GM21529 (cell line): Measurements from ENCODE around the gene CPNE8.

ENCODE experiments used
- ATAC-seq: cut with Tn5 transposase; IDR thresholded peaks from one replicate; pipeline ENCODE4 v1.9.1; 2021; ENCODE audit not compliant: unreplicated experiment

Gene CPNE8

DNA sequence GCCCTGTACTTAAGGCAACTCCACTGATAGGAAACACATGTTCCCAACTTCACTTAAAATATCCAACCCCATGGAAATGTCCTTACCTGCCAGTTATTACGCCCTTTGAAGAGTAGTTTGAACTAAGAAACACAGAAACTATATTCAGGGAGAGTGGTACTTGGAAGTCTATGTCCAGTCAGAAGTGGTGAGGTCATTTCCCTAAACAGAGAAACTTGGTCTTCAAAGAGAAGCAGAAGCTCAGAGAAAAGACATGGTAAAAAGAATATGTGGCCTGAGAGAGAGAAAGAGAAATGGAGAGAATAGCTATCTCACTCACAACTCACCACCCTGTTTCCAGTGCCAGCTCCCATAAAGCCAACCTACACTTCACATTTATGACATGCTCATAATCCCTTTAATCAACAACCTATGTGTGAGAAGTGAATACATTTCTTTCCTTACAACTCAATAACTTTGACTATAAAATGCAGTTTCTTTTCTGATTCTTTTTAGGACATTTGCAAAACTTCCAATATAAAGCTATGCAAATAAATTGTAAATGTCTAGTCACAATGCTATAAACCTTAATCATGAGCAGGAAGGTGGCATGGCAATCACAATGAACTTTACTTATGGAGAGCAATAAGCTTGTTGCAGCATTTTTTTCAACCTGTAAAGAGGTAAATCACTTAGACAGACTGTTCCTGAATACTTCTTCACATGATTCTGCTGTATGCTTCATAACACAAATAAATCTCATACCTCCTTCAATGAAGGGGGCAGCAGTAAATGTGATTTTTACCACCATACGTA is 67.1 kb downstream of the CPNE8 start:
- ATAC-seq, result no peak

DNA sequence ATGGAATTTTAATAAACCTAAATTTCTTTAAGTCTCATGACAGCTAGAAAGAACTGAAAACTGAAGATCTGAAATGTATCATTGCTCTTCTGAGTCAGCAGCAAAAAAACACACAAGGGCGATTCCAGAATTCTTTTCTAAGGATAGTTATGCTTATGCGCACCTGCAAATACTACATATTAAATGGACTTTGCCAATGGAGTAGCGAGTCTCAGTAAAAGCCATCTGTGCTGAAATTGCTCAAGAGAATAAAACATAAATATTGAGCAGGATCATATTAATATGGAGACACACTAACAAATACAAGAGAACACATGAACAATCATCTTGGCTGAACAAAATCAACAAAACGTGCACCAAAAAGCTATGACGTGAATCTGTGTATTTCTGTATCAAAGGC is 73.7 kb downstream of the CPNE8 start:
- no peak for ATAC-seq

DNA sequence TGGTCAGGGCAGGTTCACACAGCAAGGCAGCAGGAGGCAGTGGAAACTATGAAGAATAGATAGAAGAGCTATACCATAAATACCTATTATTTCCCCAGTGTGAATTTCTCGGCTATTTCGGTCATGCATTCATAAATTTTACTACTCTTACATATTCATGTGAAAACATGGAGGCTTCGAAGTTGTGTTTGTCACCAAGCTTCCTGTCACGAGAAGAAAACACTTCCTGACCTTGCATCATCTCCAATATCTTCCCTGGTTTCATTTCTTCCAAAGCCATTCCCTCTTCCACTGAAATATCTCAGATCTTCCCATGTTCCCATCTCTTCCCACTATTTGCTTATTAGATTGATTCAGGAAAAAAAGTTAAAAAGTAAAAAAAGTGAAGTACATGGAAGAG is 80.4 kb downstream of the CPNE8 start:
- ATAC-seq, result no peak

DNA sequence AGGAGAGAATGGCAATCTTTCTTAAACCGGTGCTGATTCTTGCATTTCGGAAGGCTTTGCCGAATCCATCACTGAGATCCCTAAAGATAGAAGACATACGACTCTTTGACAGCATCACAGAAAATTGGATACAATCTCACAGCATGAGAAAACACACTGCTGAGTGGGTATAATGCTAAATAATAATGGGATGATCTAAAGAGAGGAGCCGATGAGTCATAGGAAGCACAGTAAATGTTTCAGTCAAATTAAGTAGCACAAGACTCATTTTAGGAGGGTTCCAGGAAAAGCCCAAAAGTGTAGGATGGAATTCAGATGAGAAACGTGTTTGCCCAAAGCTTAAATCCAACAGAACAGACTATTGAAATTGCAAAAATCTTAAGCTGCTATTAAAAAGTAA is 81.7 kb downstream of the CPNE8 start:
- no peak for ATAC-seq

DNA sequence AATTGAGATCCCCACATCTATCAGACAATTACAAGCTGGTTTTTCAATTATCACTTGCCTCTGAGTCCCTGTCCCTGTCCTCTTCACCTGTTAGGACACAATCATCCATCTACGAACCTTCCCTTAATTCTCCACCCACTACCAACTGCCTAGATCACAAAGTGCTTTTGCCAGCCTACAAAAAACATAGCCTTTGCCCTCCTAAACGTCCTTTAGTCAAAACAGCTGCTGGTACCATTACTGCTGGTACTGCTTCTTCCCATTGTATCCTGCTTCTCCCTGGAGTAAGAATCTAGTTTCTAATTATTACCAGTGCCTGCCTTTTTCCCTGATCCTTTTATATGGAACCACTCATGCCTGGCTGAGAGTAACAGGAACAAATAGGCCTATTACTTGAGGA is 82.1 kb downstream of the CPNE8 start:
- no peak for ATAC-seq

DNA sequence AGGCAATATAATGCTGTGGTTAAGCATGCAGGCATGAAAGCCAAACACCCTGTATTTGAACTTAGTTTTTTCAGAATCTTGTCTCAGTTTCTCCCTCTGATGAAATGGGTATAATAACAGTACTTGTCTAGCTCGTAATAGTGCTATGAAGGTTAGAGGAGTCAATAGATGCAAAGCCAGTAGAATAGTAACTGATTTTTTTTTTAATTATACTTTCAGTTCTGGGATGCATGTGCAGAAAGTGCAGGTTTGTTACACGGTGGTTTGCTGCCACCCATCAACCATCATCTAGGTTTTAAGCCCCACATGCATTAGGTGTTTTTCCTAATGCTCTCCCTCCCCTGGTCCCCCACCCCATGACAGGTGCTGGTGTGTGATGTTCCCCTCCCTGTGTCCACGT is 87.4 kb downstream of the CPNE8 start:
- ATAC-seq, result no peak

DNA sequence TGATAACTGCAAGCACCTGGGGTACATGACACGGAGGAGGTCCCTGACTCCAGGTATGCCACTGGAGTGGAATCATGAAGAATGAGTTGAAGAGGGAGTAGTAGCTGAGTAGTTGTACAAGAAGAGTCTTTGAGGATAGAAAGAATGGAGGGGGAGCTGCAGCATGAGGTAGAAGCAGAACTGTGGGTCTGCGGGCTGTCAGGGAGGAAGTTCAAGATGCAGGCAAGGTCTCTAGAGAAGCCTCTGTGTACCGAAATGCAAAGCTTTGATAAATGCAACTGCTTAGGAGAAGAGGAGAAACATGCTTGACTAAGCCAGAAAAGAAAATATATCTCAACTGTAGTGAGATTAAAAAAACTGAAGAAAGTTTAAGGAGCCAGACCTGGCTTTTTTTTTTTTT is 91.5 kb downstream of the CPNE8 start:
- ATAC-seq, result no peak

DNA sequence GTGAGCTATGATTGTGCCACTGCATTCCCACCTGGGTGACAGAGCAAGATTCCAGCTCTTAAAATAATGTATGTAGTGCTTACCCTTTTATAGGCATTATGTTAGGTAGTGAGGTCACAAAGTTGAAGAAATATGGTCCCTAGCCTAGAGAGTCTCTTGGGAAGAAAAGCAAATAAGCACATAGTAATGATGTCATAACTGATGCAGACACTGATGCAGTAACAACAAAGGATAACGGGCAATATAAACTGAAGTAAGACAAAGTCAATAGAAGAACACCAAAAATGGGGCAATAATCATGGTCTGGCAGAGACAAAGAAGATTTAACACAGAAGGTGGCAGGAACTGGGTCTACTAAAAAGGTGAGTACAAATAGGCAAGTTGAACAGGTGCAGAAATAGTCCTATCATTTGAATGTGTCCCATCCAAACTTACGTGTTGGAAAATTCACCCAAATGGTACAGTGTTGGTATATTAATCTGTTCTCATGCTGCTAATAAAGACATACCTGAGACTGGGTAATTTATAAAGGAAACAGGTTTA is 93.5 kb downstream of the CPNE8 start:
- ATAC-seq, result no peak

DNA sequence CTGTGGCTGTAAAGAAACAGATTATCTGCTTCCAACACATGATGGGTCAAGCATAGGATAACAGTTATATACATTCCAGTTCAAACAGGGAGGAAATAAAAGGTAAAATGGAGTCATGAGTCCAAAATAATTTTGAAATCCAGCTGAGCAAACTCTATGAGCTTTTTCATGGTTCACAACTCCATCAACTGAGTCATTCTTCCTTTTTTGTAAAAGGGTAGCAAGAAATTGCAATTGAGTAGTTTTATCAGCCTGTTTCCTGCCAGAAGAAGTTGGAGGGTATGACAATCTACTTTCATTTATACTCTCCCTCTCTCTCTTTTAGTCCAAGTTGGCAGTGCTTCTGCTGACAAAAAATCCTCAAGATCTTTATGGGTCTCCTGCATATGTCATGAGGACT is 95.6 kb downstream of the CPNE8 start:
- no peak for ATAC-seq

DNA sequence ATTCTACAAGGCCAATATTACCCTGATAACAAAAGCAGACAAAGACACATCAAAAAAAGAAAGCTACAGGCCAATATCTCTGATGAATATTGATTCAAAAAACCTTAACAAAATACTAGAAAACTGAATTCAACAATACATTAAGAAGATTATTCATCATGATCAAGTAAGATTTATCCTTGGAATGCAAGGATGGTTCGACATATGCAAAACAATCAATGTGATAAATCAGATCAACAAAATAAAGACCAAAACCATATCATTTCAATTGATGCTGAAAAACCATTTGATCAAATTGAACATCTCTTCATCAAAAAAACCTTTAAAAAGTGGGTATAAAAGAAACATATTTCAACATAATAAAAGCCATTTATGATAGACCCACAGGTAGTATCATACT is 117.3 kb downstream of the CPNE8 start:
- no peak for ATAC-seq

DNA sequence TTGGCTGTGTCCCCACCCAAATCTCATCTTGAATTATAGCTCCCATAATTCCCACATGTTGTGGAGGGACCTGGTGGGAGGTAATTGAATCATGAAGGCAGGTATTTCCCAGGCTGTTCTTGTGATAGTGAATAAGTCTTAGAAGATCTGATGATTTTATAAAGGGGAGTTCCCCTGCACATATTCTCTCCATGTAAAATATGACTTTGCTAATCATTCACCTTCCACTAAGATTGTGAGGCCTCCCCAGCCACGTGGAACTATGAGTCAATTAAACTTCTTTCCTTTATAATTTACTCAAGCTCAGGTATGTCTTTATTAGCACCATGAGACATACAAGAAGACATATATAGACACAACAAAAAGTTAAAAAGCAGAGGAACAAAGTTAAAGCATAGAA is 120.0 kb downstream of the CPNE8 start:
- ATAC-seq, result no peak

DNA sequence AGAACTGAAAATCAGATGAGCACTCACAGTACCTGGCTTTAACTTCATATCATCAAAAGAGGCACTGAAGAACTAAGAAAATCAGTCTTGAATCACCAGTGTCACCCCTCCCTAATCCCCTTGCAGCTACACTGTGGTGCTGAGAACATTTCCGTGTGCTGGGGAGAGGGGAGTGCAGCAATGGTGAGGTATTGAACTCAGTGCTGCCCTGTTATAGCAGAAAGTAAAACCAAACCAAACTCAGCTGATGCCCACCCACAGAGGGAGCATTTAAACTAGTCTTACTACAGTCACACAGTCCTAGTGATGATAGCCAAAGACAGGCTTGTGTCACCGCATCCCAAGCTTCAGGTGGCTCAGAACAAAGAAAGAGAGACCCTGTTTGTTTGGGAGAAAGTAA is 122.1 kb downstream of the CPNE8 start:
- no peak for ATAC-seq

DNA sequence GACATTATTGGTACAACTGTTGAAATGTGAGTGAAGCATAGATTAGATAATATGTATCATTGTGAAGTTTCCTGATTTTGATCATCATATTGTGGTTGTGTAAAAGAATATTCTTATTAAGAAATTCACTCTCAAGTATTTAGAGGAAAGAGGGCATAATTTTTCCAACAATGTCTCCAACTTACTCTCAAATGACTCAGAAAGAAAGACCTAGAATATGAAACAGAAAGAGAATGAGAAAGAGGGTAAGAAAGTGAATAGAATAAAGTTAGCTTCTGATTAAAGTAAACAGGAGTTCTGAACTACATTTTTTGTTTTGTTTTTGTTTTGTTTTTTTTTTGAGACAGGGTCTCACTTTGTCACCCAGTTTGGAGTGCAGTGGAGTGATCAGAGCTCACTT is 123.0 kb downstream of the CPNE8 start:
- no peak for ATAC-seq

DNA sequence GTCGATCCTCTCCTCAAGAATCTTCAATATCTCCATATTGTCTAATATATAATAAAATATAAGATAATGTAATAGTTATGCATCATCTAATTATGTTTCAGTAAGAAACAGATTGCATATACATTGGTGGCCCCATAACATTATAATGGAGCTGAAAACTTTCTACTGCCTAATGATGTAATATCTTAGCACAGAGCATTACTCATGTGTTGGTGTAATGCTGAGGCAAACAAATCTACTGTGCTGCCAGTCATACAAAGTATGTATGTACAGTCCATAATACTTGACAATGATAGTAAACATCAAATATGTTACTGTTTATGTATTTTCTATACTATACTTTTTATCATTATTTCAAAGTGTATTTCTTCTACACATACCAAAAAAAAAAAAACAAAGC is 128.7 kb downstream of the CPNE8 start:
- ATAC-seq, result no peak

DNA sequence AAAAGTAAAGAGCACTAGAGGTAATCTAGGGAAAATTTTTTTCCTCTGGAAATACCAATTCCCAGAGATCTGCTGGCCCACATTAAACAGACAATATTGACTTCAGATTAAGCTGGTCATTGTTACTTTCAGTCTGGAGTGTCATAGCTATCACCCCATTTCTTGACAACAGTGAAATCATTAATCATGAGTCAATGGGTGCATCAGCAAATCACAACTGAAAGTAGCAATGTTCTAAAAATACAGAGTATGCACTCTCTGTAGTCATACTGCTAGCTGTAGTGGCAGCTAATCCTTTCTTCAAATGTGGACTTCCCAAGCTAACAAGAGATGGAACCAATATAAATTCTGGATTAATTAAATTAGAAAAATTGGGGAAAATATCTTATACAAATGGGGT is 129.9 kb downstream of the CPNE8 start:
- peak; percentile 95 for ATAC-seq

DNA sequence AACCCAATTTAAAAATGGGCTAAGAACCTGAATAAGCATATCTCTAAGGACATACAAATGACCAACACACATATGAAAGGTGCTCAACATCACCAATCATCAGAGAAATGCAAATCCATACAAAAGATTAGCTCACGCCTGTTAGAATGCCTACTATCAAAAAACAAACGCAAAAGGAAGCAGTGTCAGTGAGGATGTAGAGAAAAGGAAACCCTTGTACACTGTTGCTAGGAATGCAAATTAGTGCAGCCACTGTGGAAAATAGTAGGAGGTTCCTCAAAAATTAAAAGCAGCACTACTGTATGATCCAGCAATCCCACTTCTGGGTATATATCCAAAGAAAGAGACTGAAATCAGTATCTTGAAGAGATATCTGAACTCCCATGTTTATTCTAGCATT is 133.0 kb downstream of the CPNE8 start:
- ATAC-seq, result no peak

DNA sequence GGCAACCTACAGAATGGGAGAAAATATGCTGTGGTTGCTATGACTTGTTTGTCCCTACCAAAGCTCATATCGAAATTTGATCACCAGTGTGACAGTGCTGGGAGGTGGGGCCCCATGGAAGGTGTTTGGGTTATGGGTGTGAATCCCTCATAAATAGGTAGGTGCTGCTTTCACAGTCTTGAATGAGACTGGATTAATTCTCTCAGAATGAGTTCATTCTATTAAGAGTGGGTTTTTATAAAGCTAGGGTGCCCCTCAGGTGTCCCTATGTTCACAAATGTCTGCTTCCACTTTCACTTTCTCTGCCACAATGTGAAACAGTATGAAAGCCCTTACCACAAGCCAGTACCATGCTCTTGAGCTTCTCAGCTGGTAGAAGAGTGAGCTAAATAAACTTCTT is 133.5 kb downstream of the CPNE8 start:
- ATAC-seq, result peak; percentile 65

DNA sequence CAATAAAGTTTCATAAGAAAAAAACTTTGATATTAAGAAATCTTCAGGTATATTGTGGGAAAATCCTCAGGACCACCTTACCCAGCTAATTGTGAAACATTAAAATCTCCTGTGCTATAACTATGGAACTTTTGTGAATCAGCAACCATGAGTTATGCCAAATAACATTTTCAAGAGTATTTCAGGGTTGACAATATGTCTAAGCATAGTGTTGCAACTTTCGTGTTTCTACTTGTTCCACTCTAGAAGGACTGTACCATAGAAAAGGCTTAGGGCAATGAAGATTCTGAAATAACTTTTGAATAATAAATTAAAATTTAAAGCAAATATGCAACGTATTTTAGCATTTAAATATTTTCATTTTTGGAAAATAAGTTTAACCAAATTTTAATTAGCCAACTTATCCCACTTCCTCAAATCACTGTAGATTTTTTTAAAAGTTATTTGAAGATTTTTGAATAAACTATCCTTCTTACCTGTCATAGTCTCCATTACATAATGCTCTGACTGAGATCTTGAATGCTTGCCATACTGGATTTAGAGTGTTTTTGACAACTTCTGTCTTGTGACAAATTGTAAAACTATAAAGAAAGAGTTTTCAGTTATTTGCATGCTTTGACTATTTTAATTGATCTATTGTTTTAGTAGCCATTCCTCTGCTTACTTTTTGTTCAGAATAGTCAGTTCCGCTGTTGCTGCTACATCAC is 143.6 kb downstream of the CPNE8 start:
- ATAC-seq, result no peak

DNA sequence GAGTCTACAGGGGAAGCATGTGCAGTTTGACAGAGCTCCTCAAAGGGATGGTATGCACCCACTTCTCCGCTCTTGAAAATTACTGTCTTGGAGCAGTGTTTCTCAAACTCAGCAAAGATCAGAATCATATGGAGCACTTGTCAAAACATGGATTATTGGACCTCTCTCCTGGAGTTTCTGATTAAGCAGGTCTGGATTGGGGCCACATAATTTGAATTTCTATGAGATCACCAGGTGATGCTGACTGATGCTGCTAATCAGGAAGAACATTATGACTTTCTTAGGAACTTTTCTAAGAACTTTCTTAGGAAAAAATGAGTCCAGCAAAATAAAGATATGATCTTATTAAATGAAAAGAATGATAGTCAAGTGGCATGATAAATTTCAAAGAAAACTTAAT is 144.3 kb downstream of the CPNE8 start:
- no peak for ATAC-seq

DNA sequence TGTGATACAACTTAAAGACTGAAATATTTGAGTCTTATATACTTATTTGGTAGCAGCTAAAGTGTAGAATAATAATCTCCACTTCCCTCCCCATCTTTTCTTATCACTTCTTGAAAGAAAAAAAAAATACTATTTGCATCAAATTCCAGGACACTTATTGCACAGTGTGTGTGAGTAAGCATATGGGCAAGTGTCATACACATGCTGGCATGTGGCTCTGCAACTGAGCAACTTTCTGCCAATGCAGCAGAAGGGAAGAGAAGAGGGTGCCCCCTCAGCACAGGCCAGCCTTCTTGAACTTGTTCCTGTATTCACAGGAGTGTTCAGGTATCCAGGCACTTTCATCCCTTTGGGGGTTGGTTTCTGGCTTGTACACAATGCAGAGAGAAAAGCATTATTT is 145.8 kb downstream of the CPNE8 start:
- no peak for ATAC-seq

DNA sequence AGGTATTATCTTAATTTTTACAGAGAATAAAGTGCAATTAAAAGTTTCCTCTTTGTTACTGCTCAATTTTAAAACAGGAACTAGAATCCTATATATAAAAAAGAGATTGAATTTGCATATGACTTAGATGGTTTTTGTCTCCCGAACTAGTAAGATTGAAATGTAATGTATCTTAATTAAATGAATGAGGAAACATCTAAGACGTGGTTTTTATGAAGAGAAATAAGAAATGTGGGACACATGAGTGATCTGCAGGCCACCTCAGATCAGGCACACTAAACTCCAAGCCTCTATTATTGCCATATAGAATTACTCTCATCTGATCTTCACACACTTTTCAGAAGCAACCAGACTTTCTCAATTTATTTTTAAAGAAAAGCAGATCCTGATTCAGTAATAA is 158.6 kb downstream of the CPNE8 start:
- ATAC-seq, result no peak

DNA sequence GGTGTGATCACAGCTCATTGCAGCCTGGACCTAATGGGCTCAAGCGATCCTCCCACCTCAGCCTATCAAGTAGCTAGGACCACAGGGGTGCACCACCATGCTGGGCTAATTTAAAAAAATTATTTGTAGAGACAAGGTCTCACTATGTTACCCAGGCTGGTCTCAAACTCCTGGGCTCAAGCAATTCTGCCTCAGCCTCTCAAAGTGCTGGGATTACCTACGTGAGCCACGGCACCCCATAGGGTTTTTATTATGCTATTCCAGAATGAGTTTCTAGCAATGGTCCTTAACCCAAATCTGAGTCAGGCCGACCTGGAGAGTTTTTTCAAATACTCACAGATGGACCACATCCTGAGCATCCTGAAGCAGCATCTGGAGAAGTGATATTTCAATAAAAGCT is 159.8 kb downstream of the CPNE8 start:
- ATAC-seq, result no peak

DNA sequence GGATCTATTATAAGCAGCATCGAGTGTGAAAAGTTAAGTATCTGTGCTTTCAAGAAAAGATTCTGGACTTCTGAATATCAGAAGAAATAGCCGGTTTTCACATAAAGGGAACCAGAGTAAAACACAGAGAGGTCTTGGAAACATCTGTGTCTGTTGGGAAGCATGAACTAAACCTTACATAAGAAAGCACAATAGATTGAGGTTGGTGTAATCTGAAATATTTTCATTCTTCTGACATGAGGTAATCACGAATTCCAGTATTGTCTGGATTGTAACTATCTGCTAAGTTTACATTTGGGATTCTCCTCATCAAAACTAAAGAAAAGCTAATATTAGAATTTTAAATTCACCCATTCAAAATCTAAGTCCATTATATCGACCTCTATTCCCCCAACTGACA is 161.3 kb downstream of the CPNE8 start:
- ATAC-seq, result no peak
